ENCODE measurements around the gene SALL3. TPM values are rescaled to one million over a fixed set of nuclear protein-coding genes. Genes with fewer than 3 reads are reported as not detected.

The SALL3 gene
- total RNA-seq, 1 donor from 2014 or later = 7.4 TPM

GRCh38 chr18:78967692-78968091, 11.9 kb upstream of the SALL3 start:
- Histone ChIP-seq H3K9me3 (no peaks in the 10 kb centered on the region), H3K4me3 (no peak overlapping the region), H3K4me1 (no peaks in the 10 kb centered on the region), H3K27ac (no peak overlapping the region), H3K27me3 (no peaks in the 10 kb centered on the region), H3K36me3 (no peaks in the 10 kb centered on the region)
- intact Hi-C loops (cut with DNase I) = no loop called here
- TF ChIP-seq CTCF (IDR thresholded peaks at IDR 0.05) = no peak
- no peak for TF ChIP-seq POLR2A (IDR thresholded peaks at IDR 0.05)
- no peak for TF ChIP-seq POLR2AphosphoS5 (IDR thresholded peaks at IDR 0.05; ENCODE audit: insufficient read depth in 1 of 2, low read depth in 1 of 2)
- DNase-seq (ENCODE audit: extremely low spot score in 2 of 2) = no peak

- H3K4me3 ChIP-seq = no peak overlapping the region
- H3K27ac ChIP-seq = no peak overlapping the region
- DNase-seq (ENCODE audit: extremely low spot score in 2 of 2) = peak; percentile 77 to 81
- H3K9me3 ChIP-seq = no peaks in the 10 kb centered on the region
- intact Hi-C loops (cut with DNase I) = no loop called here
- TF ChIP-seq POLR2A (IDR thresholded peaks at IDR 0.05) (no peak), POLR2AphosphoS5 (IDR thresholded peaks at IDR 0.05; ENCODE audit: insufficient read depth in 1 of 2, low read depth in 1 of 2) (no peak), CTCF (IDR thresholded peaks at IDR 0.05) (no peak)
- H3K4me1 ChIP-seq = peaks cover 20% of the 10 kb centered on the region
- H3K36me3 ChIP-seq = no peaks in the 10 kb centered on the region
- H3K27me3 ChIP-seq = no peaks in the 10 kb centered on the region
Observed at GRCh38 chr18:78969574-78970315, 9.9 kb upstream of the SALL3 start.

GRCh38 chr18:78970774-78971333, 8.8 kb upstream of the SALL3 start:
- Histone ChIP-seq H3K36me3 (no peaks in the 10 kb centered on the region), H3K27me3 (no peaks in the 10 kb centered on the region), H3K9me3 (no peaks in the 10 kb centered on the region), H3K4me3 (no peak overlapping the region), H3K4me1 (peaks cover 20% of the 10 kb centered on the region), H3K27ac (no peak overlapping the region)
- TF ChIP-seq CTCF (IDR thresholded peaks at IDR 0.05) = no peak
- no peak for TF ChIP-seq POLR2AphosphoS5 (IDR thresholded peaks at IDR 0.05; ENCODE audit: insufficient read depth in 1 of 2, low read depth in 1 of 2)
- TF ChIP-seq POLR2A (IDR thresholded peaks at IDR 0.05) = no peak
- intact Hi-C loops (cut with DNase I) = no loop called here
- peak; percentile 52 to 72 for DNase-seq (ENCODE audit: extremely low spot score in 2 of 2)

GRCh38 chr18:78971511-78972245, 7.9 kb upstream of the SALL3 start:
- H3K27me3 ChIP-seq = no peaks in the 10 kb centered on the region
- intact Hi-C loops (cut with DNase I) = no loop called here
- no peak overlapping the region for H3K4me3 ChIP-seq
- no peak for TF ChIP-seq POLR2AphosphoS5 (IDR thresholded peaks at IDR 0.05; ENCODE audit: insufficient read depth in 1 of 2, low read depth in 1 of 2)
- no peaks in the 10 kb centered on the region for H3K9me3 ChIP-seq
- peak; percentile 22 to 87 for DNase-seq (ENCODE audit: extremely low spot score in 2 of 2)
- H3K4me1 ChIP-seq = peaks cover 20% of the 10 kb centered on the region
- no peak overlapping the region for H3K27ac ChIP-seq
- H3K36me3 ChIP-seq = no peaks in the 10 kb centered on the region

- intact Hi-C loops (cut with DNase I) = no loop called here
- peak; percentile 64 to 85 for DNase-seq (ENCODE audit: extremely low spot score in 2 of 2)
Observed at GRCh38 chr18:78972385-78972918, 7.2 kb upstream of the SALL3 start.

More at GRCh38 chr18:78972385-78972918, 7.2 kb upstream of the SALL3 start:
- H3K4me3 ChIP-seq = no peak overlapping the region
- no peaks in the 10 kb centered on the region for H3K36me3 ChIP-seq
- H3K4me1 ChIP-seq = peaks cover 20% of the 10 kb centered on the region
- H3K27me3 ChIP-seq = no peaks in the 10 kb centered on the region
- no peaks in the 10 kb centered on the region for H3K9me3 ChIP-seq
- H3K27ac ChIP-seq = peak overlapping the region; percentile 81
- TF ChIP-seq POLR2AphosphoS5 (IDR thresholded peaks at IDR 0.05; ENCODE audit: insufficient read depth in 1 of 2, low read depth in 1 of 2) = no peak
- TF ChIP-seq CTCF (IDR thresholded peaks at IDR 0.05) = no peak
- no peak for TF ChIP-seq POLR2A (IDR thresholded peaks at IDR 0.05)

Data from vagina (tissue), 2 donors.